Activated naive CD4-positive, alpha-beta T cell treated with anti-CD3 and anti-CD28 coated beads, Interleukin-2, amount 10 ng/mL, durations not matched to agents 7 days and 5 days (primary cell): ENCODE results near the gene ENTPD5.
"Not testable (repeated sequence)": the region's sequence is repeated elsewhere in the genome, so short reads cannot be mapped to it uniquely, and the experiment has no call there.

ENCODE experiments used
- CTCF ChIA-PET: fragments of 350-600 bp; sonication (Branson Sonifier 250); formaldehyde crosslinking; loops from one replicate; lab custom pipeline; 2021; ENCODE audit warnings: antibody characterized with exemption; lab: Charles Lee
- DNase-seq: peaks from one replicate; pipeline ENCODE4 v3.0.0-alpha.2; 2020
- H3K27ac Mint-ChIP-seq: one replicate; pipeline ENCODE4 v1.8.0; 2021; ENCODE audit warnings: mild to moderate bottlenecking, moderate library complexity, mixed read lengths
- H3K27me3 Mint-ChIP-seq: one replicate; pipeline ENCODE4 v1.8.0; 2021; ENCODE audit warnings: mild to moderate bottlenecking, mixed read lengths
- H3K36me3 Mint-ChIP-seq: one replicate; pipeline ENCODE4 v1.8.0; 2021; ENCODE audit warnings: mixed read lengths
- H3K4me1 Mint-ChIP-seq: one replicate; pipeline ENCODE4 v1.8.0; 2021; ENCODE audit warnings: mixed read lengths
- H3K4me3 Mint-ChIP-seq: one replicate; pipeline ENCODE4 v1.8.0; 2021; ENCODE audit warnings: mild to moderate bottlenecking, moderate library complexity, mixed read lengths
- H3K9me3 Mint-ChIP-seq: one replicate; pipeline ENCODE4 v1.8.0; 2021; ENCODE audit warnings: mixed read lengths

Gene ENTPD5

GRCh38 chr14:73944432-73945158 lies 74.5 kb downstream of the ENTPD5 start:
- CTCF ChIA-PET, result interaction anchor here (0.7 kb wide), 1 partner anchor 9 kb away, joined by 3 read pairs; no protein-coding TSS in a partner anchor
- H3K36me3 Mint-ChIP-seq, result no peaks in the 10 kb centered on the region

DNA sequence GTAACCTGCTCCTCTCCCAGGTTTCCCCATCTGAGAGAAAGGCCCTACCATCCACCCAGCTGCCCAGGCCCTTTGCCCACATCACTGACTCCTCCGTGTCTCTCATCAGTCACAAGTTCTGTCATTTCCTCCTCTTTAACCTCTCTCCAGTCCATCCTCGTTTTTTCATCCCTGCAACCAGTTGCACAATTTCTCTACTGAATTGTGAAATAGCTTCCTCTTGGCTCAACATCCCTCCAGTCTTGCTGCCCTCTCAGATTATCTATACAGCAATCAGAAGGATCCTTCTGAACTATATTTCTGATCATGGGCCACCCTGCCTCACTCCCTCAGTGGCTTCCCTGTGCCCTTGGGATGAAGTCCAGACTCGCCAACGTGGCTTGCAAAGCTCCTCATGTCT lies 76.0 kb downstream of the ENTPD5 start:
- DNase-seq, result no peak

More at GRCh38 chr14:73944432-73945158, 74.5 kb downstream of the ENTPD5 start:
- H3K27me3 Mint-ChIP-seq, result no peaks in the 10 kb centered on the region
- peaks cover 9% of the 10 kb centered on the region for H3K4me1 Mint-ChIP-seq
- no peaks in the 10 kb centered on the region for H3K9me3 Mint-ChIP-seq
- H3K27ac Mint-ChIP-seq, result no peak overlapping the region
- H3K4me3 Mint-ChIP-seq, result no peak overlapping the region
- DNase-seq, result no peak

GRCh38 chr14:73942180-73942579 lies 76.9 kb downstream of the ENTPD5 start:
- CTCF ChIA-PET, result interaction anchor here (1.3 kb wide), 1 partner anchor 10 kb away, joined by 4 read pairs; no protein-coding TSS in a partner anchor
- H3K4me1 Mint-ChIP-seq, result peaks cover 8% of the 10 kb centered on the region
- H3K27me3 Mint-ChIP-seq, result no peaks in the 10 kb centered on the region
- no peaks in the 10 kb centered on the region for H3K9me3 Mint-ChIP-seq
- no peak overlapping the region for H3K4me3 Mint-ChIP-seq
- DNase-seq, result no peak
- peaks cover 2% of the 10 kb centered on the region for H3K36me3 Mint-ChIP-seq
- no peak overlapping the region for H3K27ac Mint-ChIP-seq

More for the DNA sequence above, 76.0 kb downstream of the ENTPD5 start:
- peaks cover 8% of the 10 kb centered on the region for H3K4me1 Mint-ChIP-seq
- no peaks in the 10 kb centered on the region for H3K27me3 Mint-ChIP-seq
- H3K9me3 Mint-ChIP-seq, result no peaks in the 10 kb centered on the region
- H3K27ac Mint-ChIP-seq, result no peak overlapping the region
- no peaks in the 10 kb centered on the region for H3K36me3 Mint-ChIP-seq
- H3K4me3 Mint-ChIP-seq, result no peak overlapping the region
- CTCF ChIA-PET, result interaction anchor here (1.3 kb wide), 1 partner anchor 11 kb away, joined by 4 read pairs; no protein-coding TSS in a partner anchor

DNA sequence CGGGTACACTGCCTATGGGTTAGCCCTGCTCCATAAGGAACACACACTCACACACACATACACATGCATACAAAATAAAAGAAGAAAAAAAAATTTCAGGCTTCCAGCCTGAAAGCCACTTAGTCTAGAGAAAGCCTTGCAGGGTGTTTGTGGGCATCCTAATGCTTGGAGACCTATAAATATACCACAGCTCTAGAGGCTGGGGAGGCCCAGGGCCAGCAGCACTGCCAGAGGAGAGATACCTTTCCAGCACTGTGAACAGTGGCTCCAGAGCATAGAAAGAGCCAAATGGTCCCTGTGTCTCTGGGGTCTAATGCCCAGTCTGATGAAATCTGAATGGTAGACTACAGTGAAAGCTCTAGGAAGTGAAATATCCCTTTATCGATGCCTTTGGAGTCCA lies 82.1 kb downstream of the ENTPD5 start:
- CTCF ChIA-PET, result no interaction called here
- no peak for DNase-seq
- Mint-ChIP-seq H3K36me3 (peaks cover 23% of the 10 kb centered on the region), H3K27me3 (no peaks in the 10 kb centered on the region), H3K27ac (no peak overlapping the region), H3K9me3 (no peaks in the 10 kb centered on the region), H3K4me3 (no peak overlapping the region), H3K4me1 (no peaks in the 10 kb centered on the region)

GRCh38 chr14:73936548-73936947 lies 82.5 kb downstream of the ENTPD5 start:
- CTCF ChIA-PET, result interaction anchor here (0.8 kb wide), 1 partner anchor 10 kb away, joined by 4 read pairs; no protein-coding TSS in a partner anchor
- no peak overlapping the region for H3K4me3 Mint-ChIP-seq
- no peak overlapping the region for H3K27ac Mint-ChIP-seq
- H3K9me3 Mint-ChIP-seq, result no peaks in the 10 kb centered on the region
- DNase-seq, result no peak
- H3K27me3 Mint-ChIP-seq, result no peaks in the 10 kb centered on the region
- peaks cover 26% of the 10 kb centered on the region for H3K36me3 Mint-ChIP-seq
- H3K4me1 Mint-ChIP-seq, result peaks cover 1% of the 10 kb centered on the region

DNA sequence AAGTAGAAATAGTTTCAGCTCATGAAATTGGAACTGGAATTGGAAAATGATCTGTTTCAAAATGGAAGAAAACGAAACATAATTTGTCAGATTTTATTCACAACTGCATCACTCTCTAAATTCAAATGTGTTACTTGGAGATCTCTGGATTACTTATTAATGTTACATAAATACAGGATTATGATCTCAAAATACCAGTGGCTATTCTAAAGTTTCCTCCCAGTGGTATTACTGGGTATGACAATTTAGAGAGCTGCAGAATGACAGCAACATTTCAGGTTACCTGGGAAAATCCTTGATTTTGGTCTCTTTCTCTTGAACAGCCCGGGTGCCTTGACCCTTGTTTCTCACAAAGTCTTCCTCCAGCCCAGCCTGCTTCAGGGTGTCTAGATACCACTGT lies 83.4 kb downstream of the ENTPD5 start:
- no peaks in the 10 kb centered on the region for H3K27me3 Mint-ChIP-seq
- H3K4me1 Mint-ChIP-seq, result peaks cover 8% of the 10 kb centered on the region
- CTCF ChIA-PET, result interaction anchor here (0.7 to 0.8 kb wide), 2 partner anchors 8 to 11 kb away, joined by 3 to 4 read pairs; no protein-coding TSS in a partner anchor
- DNase-seq, result no peak
- H3K9me3 Mint-ChIP-seq, result no peaks in the 10 kb centered on the region
- no peak overlapping the region for H3K4me3 Mint-ChIP-seq
- H3K36me3 Mint-ChIP-seq, result peaks cover 33% of the 10 kb centered on the region
- peak overlapping the region; percentile 8 for H3K27ac Mint-ChIP-seq

GRCh38 chr14:73924337-73924736 lies 94.8 kb downstream of the ENTPD5 start:
- no peak overlapping the region for H3K4me3 Mint-ChIP-seq
- H3K9me3 Mint-ChIP-seq, result no peaks in the 10 kb centered on the region
- H3K4me1 Mint-ChIP-seq, result no peaks in the 10 kb centered on the region
- DNase-seq, result no peak
- no peaks in the 10 kb centered on the region for H3K27me3 Mint-ChIP-seq
- peaks cover 61% of the 10 kb centered on the region for H3K36me3 Mint-ChIP-seq
- H3K27ac Mint-ChIP-seq, result no peak overlapping the region
- CTCF ChIA-PET, result interaction anchor here (0.6 kb wide), 1 partner anchor 176 kb away, joined by 3 read pairs; no protein-coding TSS in a partner anchor

- H3K4me3 Mint-ChIP-seq, CTCF ChIA-PET, DNase-seq, H3K4me1 Mint-ChIP-seq, H3K27me3 Mint-ChIP-seq, H3K27ac Mint-ChIP-seq, H3K9me3 Mint-ChIP-seq: not testable (repeated sequence)
- H3K36me3 Mint-ChIP-seq, result peaks cover 51% of the 10 kb centered on the region
These were observed 99.6 kb downstream of the ENTPD5 start for GRCh38 chr14:73919457-73919856.

DNA sequence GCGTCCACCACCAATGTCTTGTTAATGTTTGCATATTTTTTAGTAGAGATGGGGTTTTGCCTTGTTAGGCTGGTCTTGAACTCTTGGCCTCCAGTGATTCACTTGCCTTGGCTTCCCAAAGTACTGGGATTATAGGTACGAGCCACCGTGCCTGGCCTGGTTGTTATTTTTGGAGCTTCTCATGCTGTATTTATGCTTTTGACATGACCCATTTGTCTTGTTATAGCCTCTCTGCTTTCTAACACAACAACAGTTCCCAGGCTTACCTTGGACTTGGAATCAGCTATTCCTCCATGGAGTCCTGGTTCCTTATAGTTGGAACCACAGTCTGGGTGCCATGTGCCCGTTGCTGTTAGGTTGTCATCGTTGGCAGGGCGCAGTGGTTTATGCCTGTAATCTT lies 102.8 kb downstream of the ENTPD5 start:
- CTCF ChIA-PET, result interaction anchor here (0.6 to 1.0 kb wide), 2 partner anchors 14 to 187 kb away, joined by 3 read pairs; no protein-coding TSS in a partner anchor
- peaks cover 3% of the 10 kb centered on the region for H3K9me3 Mint-ChIP-seq
- peaks cover 53% of the 10 kb centered on the region for H3K36me3 Mint-ChIP-seq
- no peak for DNase-seq
- H3K27me3 Mint-ChIP-seq, result no peaks in the 10 kb centered on the region
- H3K27ac Mint-ChIP-seq, result no peak overlapping the region
- H3K4me1 Mint-ChIP-seq, result no peaks in the 10 kb centered on the region
- no peak overlapping the region for H3K4me3 Mint-ChIP-seq

- peaks cover 3% of the 10 kb centered on the region for H3K9me3 Mint-ChIP-seq
- no peak overlapping the region for H3K4me3 Mint-ChIP-seq
- H3K36me3 Mint-ChIP-seq, result peaks cover 56% of the 10 kb centered on the region
- no peaks in the 10 kb centered on the region for H3K4me1 Mint-ChIP-seq
- DNase-seq, result no peak
- CTCF ChIA-PET, result no interaction called here
- no peak overlapping the region for H3K27ac Mint-ChIP-seq
- no peaks in the 10 kb centered on the region for H3K27me3 Mint-ChIP-seq
These were observed 105.8 kb downstream of the ENTPD5 start for GRCh38 chr14:73913256-73913655.

DNA sequence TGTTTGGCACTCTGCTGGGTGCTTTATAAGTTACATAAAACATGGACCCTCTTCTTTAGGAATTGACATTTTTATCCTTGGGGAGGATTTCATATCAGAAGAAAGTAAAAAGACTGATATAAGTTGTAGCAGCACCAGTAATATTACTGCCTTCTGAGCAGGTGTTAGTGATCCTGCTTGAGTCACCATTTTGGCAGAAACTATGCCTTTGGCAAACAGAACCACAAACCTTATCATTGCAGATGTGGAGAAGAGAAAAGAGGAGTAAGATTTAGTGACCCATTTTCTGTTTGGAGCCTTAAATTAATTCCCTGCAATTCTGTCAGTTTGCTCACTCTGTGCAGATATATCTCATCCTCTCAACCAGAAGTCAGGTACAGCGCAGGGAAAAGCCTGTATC lies 109.4 kb downstream of the ENTPD5 start:
- Mint-ChIP-seq H3K4me1 (no peaks in the 10 kb centered on the region), H3K36me3 (peaks cover 69% of the 10 kb centered on the region), H3K27me3 (no peaks in the 10 kb centered on the region), H3K9me3 (peaks cover 3% of the 10 kb centered on the region), H3K4me3 (no peak overlapping the region), H3K27ac (no peak overlapping the region)
- no peak for DNase-seq
- CTCF ChIA-PET, result no interaction called here
